H1 (cell line): ENCODE measurements around the gene CAMK2N2. TPM values are rescaled to one million over a fixed set of nuclear protein-coding genes. Genes with fewer than 3 reads are reported as not detected.

Source experiments
- CTCF ChIA-PET: fragments of 300-600 bp; sonication (Branson Sonifier 250); formaldehyde crosslinking; loops from one replicate; lab custom pipeline; 2021; ENCODE audit not compliant: partially characterized antibody; lab: Charles Lee
- POLR2A ChIA-PET: fragments of 300-600 bp; sonication (Branson Sonifier 250); formaldehyde crosslinking; loops from one replicate; lab custom pipeline; 2021; ENCODE audit warnings: inconsistent platforms; ENCODE audit not compliant: partially characterized antibody; lab: Charles Lee
- DNase-seq, 2 experiments: peaks; one replicate each; pipeline versions ENCODE4 v3.0.0 to v3.0.0-alpha.2; 2010 to 2022; ENCODE audit warnings: low spot score in 2 of 2, low read depth in 1 of 2, mixed read lengths in 1 of 2
- FAIRE-seq: peaks from 2 replicates; lab custom pipeline; 2011; peaks lifted over from hg19 to GRCh38; lab: Jason Lieb, UNC
- H2AFZ ChIP-seq: 2 replicates; pipeline ENCODE4 v1.8.1; 2012; ENCODE audit warnings: low read length, inconsistent platforms
- H2AK5ac ChIP-seq: 2 replicates; pipeline ENCODE4 v1.6.1; 2013; ENCODE audit warnings: low read depth, low read length
- H2BK120ac ChIP-seq: replicated peaks from 2 replicates; pipeline ENCODE3; 2013; ENCODE audit warnings: low read depth, low read length, inconsistent platforms
- H2BK12ac ChIP-seq: 2 replicates; pipeline ENCODE4 v1.6.1; 2013; ENCODE audit warnings: low read depth, low read length
- H2BK15ac ChIP-seq: 2 replicates; pipeline ENCODE4 v1.6.1; 2013; ENCODE audit warnings: low read length
- H2BK20ac ChIP-seq: 2 replicates; pipeline ENCODE4 v1.6.1; 2013; ENCODE audit warnings: low read length
- H2BK5ac ChIP-seq: 2 replicates; pipeline ENCODE4 v1.6.1; 2013; ENCODE audit warnings: low read depth, low read length
- H3K14ac ChIP-seq: 2 replicates; pipeline ENCODE4 v1.6.1; 2013; ENCODE audit warnings: inconsistent platforms; ENCODE audit not compliant: insufficient read length
- H3K18ac ChIP-seq: 2 replicates; pipeline ENCODE4 v1.6.1; 2013; ENCODE audit warnings: low read length; ENCODE audit errors: extremely low read depth
- H3K23ac ChIP-seq: 2 replicates; pipeline ENCODE4 v1.6.1; 2013; ENCODE audit warnings: inconsistent platforms; ENCODE audit not compliant: insufficient read length
- H3K23me2 ChIP-seq: 2 replicates; pipeline ENCODE4 v1.6.1; 2013; ENCODE audit warnings: low read depth, low read length
- H3K27ac ChIP-seq: 2 replicates; pipeline ENCODE4 v1.6.1; 2011; ENCODE audit warnings: low read depth, low read length, inconsistent platforms
- H3K27me3 ChIP-seq, 4 experiments: replicated peaks in 1 of 4; 1 replicate in 1 of 4; 2 replicates in 3 of 4; pipeline versions ENCODE4 v1.6.1 to v1.8.1; 2011 to 2013; ENCODE audit warnings: low read length in 3 of 4, mild to moderate bottlenecking in 3 of 4, inconsistent platforms in 2 of 4, mixed read lengths in 2 of 4, moderate library complexity in 1 of 4; ENCODE audit not compliant: control insufficient read depth in 3 of 4, insufficient read depth in 3 of 4; ENCODE audit errors: extremely low read depth in 1 of 4
- H3K36me3 ChIP-seq, 4 experiments: 2 replicates each; pipeline versions ENCODE4 v1.6.1 to v1.8.1; 2011 to 2013; ENCODE audit warnings: mild to moderate bottlenecking in 4 of 4, low read length in 3 of 4, moderate library complexity in 2 of 4, control low read depth in 1 of 4, inconsistent platforms in 1 of 4; ENCODE audit not compliant: insufficient read depth in 4 of 4, control insufficient read depth in 2 of 4
- H3K4ac ChIP-seq: replicated peaks from 2 replicates; pipeline ENCODE3; 2013; ENCODE audit warnings: low read length, low read depth, mixed read lengths, inconsistent platforms; ENCODE audit not compliant: insufficient read length
- H3K4me1 ChIP-seq, 4 experiments: replicated peaks in 1 of 4; 1 replicate in 1 of 4; 2 replicates in 3 of 4; pipeline versions ENCODE4 v1.6.1 to v1.8.1; 2011 to 2013; ENCODE audit warnings: low read length in 3 of 4, inconsistent platforms in 2 of 4, mixed read lengths in 1 of 4; ENCODE audit not compliant: insufficient read depth in 4 of 4, control insufficient read depth in 3 of 4
- H3K4me2 ChIP-seq, 2 experiments: 2 replicates each; pipeline versions ENCODE4 v1.6.1 to v1.8.1; 2011 to 2013; ENCODE audit warnings: low read depth in 2 of 2, low read length in 2 of 2, control low read depth in 1 of 2, inconsistent platforms in 1 of 2, mild to moderate bottlenecking in 1 of 2; ENCODE audit not compliant: insufficient read depth in 1 of 2
- H3K4me3 ChIP-seq, 4 experiments: fragments of 200-600, 300-600 bp in 1 of 4; sonication (generic), shearing (Covaris generic), sonication (Bioruptor Twin) in 1 of 4; 2 replicates each; pipeline versions ENCODE4 v1.5.1 to v1.8.1; 2011 to 2016; ENCODE audit warnings: low read length in 4 of 4, low read depth in 3 of 4, control low read depth in 2 of 4, inconsistent platforms in 2 of 4, mild to moderate bottlenecking in 2 of 4, mixed read lengths in 1 of 4, moderate library complexity in 1 of 4; ENCODE audit not compliant: insufficient read depth in 2 of 4; ENCODE audit errors: extremely low read depth in 1 of 4
- H3K56ac ChIP-seq: replicated peaks from 2 replicates; pipeline ENCODE3; 2013; ENCODE audit warnings: low read depth, mild to moderate bottlenecking, mixed read lengths, low read length, inconsistent platforms; ENCODE audit not compliant: insufficient read length
- H3K79me1 ChIP-seq: 2 replicates; pipeline ENCODE4 v1.6.1; 2013; ENCODE audit warnings: low read depth, low read length, control low read depth
- H3K79me2 ChIP-seq, 2 experiments: 2 replicates each; pipeline versions ENCODE4 v1.6.1 to v1.8.1; 2012 to 2013; ENCODE audit warnings: low read length in 2 of 2, mild to moderate bottlenecking in 2 of 2, inconsistent platforms in 1 of 2; ENCODE audit not compliant: insufficient read depth in 2 of 2, control insufficient read depth in 1 of 2
- H3K9ac ChIP-seq, 4 experiments: replicated peaks in 1 of 4; 1 replicate in 1 of 4; 2 replicates in 3 of 4; pipeline versions ENCODE4 v1.6.1 to v1.8.1; 2011 to 2013; ENCODE audit warnings: low read depth in 3 of 4, low read length in 3 of 4, control low read depth in 2 of 4, mild to moderate bottlenecking in 2 of 4, moderate library complexity in 2 of 4, inconsistent platforms in 1 of 4; ENCODE audit errors: extremely low read depth in 1 of 4
- H3K9me3 ChIP-seq, 2 experiments: 2 replicates each; pipeline versions ENCODE4 v1.6.1 to v1.8.1; 2012 to 2013; ENCODE audit warnings: mild to moderate bottlenecking in 2 of 2, moderate library complexity in 2 of 2, control low read depth in 1 of 2, inconsistent platforms in 1 of 2, low read depth in 1 of 2, low read length in 1 of 2, mixed read lengths in 1 of 2; ENCODE audit not compliant: insufficient read depth in 2 of 2
- H4K20me1 ChIP-seq, 2 experiments: replicated peaks in 1 of 2; 2 replicates each; pipeline versions ENCODE3 to v1.8.1; 2011 to 2013; ENCODE audit warnings: inconsistent platforms in 2 of 2, low read length in 2 of 2, mild to moderate bottlenecking in 1 of 2; ENCODE audit not compliant: insufficient read depth in 2 of 2, control insufficient read depth in 1 of 2
- H4K5ac ChIP-seq: 2 replicates; pipeline ENCODE4 v1.6.1; 2013; ENCODE audit warnings: low read length, low read depth, mixed read lengths, inconsistent platforms; ENCODE audit not compliant: insufficient read length
- H4K8ac ChIP-seq: 2 replicates; pipeline ENCODE4 v1.8.0; 2013; ENCODE audit warnings: mild to moderate bottlenecking, moderate library complexity, low read length, inconsistent platforms; ENCODE audit not compliant: insufficient read depth; ENCODE audit errors: extremely low read depth
- H4K91ac ChIP-seq: replicated peaks from 2 replicates; pipeline ENCODE3; 2013; ENCODE audit warnings: low read length, mixed read lengths, inconsistent platforms; ENCODE audit not compliant: insufficient read length
- BRCA1 ChIP-seq: IDR thresholded peaks from 2 replicates; pipeline ENCODE4 v1.6.1; 2012; ENCODE audit warnings: low read depth, low read length, improper control_type of control experiment
- CHD2 ChIP-seq: IDR thresholded peaks from 2 replicates; pipeline ENCODE4 v1.6.1; 2012; ENCODE audit warnings: low read length, improper control_type of control experiment
- GABPA ChIP-seq: IDR thresholded peaks from 2 replicates; pipeline ENCODE4 v1.6.1; 2011; ENCODE audit warnings: mild to moderate bottlenecking, low read length, moderate library complexity, borderline replicate concordance; ENCODE audit not compliant: insufficient read depth
- GTF2F1 ChIP-seq: IDR thresholded peaks from 2 replicates; pipeline ENCODE4 v1.6.1; 2012; ENCODE audit warnings: low read depth, low read length, improper control_type of control experiment, borderline replicate concordance
- NRF1 ChIP-seq: IDR thresholded peaks from 2 replicates; pipeline ENCODE4 v1.6.1; 2011; ENCODE audit warnings: mild to moderate bottlenecking, low read depth, low read length, improper control_type of control experiment
- PHF8 ChIP-seq: fragments of 200-600 bp; sonication (generic); conservative IDR thresholded peaks from 2 replicates; pipeline ENCODE4 v1.7.1; 2012; ENCODE audit warnings: low read depth, mild to moderate bottlenecking, inconsistent platforms, low read length, moderate library complexity
- POLR2AphosphoS5 ChIP-seq: IDR thresholded peaks from 2 replicates; pipeline ENCODE4 v1.6.1; 2011; ENCODE audit warnings: low read depth, low read length
- SIN3A ChIP-seq, 2 experiments: IDR thresholded peaks in 1 of 2; conservative IDR thresholded peaks in 1 of 2; 2 replicates each; pipeline ENCODE4 v1.6.1; 2011 to 2012; ENCODE audit warnings: low read length in 2 of 2, improper control_type of control experiment in 1 of 2, low read depth in 1 of 2, mild to moderate bottlenecking in 1 of 2
- SP1 ChIP-seq: IDR thresholded peaks from 2 replicates; pipeline ENCODE4 v1.6.1; 2011; ENCODE audit warnings: low read depth, low read length
- TBP ChIP-seq: IDR thresholded peaks from 2 replicates; pipeline ENCODE4 v1.6.1; 2011; ENCODE audit warnings: low read depth, low read length, improper control_type of control experiment
- WGBS, 2 experiments: shearing (Covaris generic) in 1 of 2; methylation state at CpG; one replicate each; pipeline versions ENCODE4 v1.1.6 to v1.1.7; 2013 to 2015; ENCODE audit warnings: low lambda C conversion rate in 2 of 2, mixed read lengths in 2 of 2, inconsistent platforms in 1 of 2, low coverage in 1 of 2, missing lambda C conversion rate in 1 of 2; ENCODE audit not compliant: insufficient replicate concordance in 2 of 2, insufficient coverage in 1 of 2, insufficient read length in 1 of 2; ENCODE audit errors: extremely low coverage in 1 of 2, missing lambda C conversion rate in 1 of 2; 5-methylcytosine and 5-hydroxymethylcytosine counted together
- polyA plus RNA-seq, 7 experiments: library from polyadenylated mRNA; depleted of rRNA in 3 of 7; stranded (reverse) in 5 of 7; unstranded in 2 of 7; fragments of >200 nt in 5 of 7; fragments of 200-250 nt in 2 of 7; gene quantifications; 1 replicate in 5 of 7; 2 replicates in 1 of 7; 4 replicates in 1 of 7; pipeline versions ENCODE4 v1.2.1 to v1.2.3, GENCODE V29; 2011 to 2013; ENCODE audit warnings: missing spikeins in 2 of 7, mixed read lengths in 2 of 7
- total RNA-seq: library from RNA; stranded (reverse); fragmentation: NEBNext Ultra II Directional; extraction: Animal tissue kit (Norgen Biotek cat#: 25700); gene quantifications from 2 replicates; pipeline ENCODE4 v1.2.1, GENCODE V29; 2021
- TF ChIP-seq, protein P1 (sequence below): IDR thresholded peaks from 2 replicates; pipeline ENCODE4 v1.6.1; 2012; ENCODE audit warnings: inconsistent platforms

The CAMK2N2 gene
- total and polyA plus RNA-seq, 2 of the 8 experiments (the other 6 are each of a cell fraction or from before 2014, with no cell fraction given) = 4.0 to 17.7 TPM

DNA sequence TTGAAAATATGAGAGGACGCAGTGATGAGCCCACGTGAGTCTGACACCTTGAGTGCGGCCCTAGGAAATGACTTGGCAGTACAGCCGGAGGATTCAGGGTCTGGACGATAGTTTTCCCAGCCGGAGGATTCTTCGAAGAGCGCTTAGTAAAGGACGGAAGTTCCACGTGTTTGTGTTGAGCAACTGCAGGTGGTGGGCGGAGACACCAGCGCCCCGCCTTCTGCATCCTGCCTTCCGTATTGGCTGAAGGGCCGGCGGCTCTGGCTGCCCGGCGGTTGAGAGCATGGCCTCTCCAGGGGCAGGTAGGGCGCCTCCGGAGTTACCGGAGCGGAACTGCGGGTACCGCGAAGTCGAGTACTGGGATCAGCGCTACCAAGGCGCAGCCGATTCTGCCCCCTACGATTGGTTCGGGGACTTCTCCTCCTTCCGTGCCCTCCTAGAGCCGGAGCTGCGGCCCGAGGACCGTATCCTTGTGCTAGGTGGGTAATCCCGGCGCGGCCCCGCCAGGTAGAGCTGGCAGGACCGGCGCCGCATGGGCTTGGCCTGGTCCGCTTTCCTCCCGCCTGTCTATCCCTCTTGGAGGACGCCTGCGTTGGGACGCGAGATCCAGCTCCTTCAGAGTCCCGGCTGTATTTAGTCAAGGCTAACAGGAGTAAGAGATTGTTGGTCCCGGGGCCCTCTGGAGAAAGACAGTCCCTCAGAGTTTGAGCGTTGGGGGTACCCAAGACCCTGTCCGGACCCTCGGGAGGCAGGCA is 11.8 kb downstream of the CAMK2N2 start, which contains the start of gene EEF1AKMT4:
EEF1AKMT4 (plus strand) TSS at position 261 of the 755 bp plus-strand sequence; CDS start at position 284, 23 bp downstream.
- Histone ChIP-seq H3K79me2 (peaks cover 0 to 11% of the 10 kb centered on the region in 2 experiments; a peak in 3 of 4 replicates), H2BK5ac (peak within 1 kb of the TSS; percentile 96), H2BK20ac (peak within 1 kb of the TSS; percentile 82; the same call in 1 of the 2 replicates), H4K20me1 (no peaks in the 10 kb centered on the region), H2AK5ac (no peak within 1 kb of the TSS), H4K5ac (peak within 1 kb of the TSS; percentile 69), H3K9me3 (no peaks in the 10 kb centered on the region), H3K23ac (no peak within 1 kb of the TSS), H3K23me2 (peaks cover 13% of the 10 kb centered on the region), H3K14ac (no peak within 1 kb of the TSS), H2BK120ac (peak within 1 kb of the TSS; percentile 40), H3K79me1 (peaks cover 2% of the 10 kb centered on the region), H4K91ac (peak within 1 kb of the TSS; percentile 75), H3K18ac (peak within 1 kb of the TSS; percentile 83), H3K27me3 (no peaks in the 10 kb centered on the region), H2BK12ac (peak within 1 kb of the TSS; percentile 94; the same call in 1 of the 2 replicates), H2BK15ac (peak within 1 kb of the TSS; percentile 83), H3K36me3 (peaks cover 8 to 11% (median 9%) of the 10 kb centered on the region in 4 experiments; a peak in 6 of 8 replicates), H3K4me2 (peak within 1 kb of the TSS; percentile 75 to 94), H3K4me3 (peak within 1 kb of the TSS; percentile 71 to 98 (median 85)), H3K9ac (peak within 1 kb of the TSS; percentile 77 to 94 (median 87)), H2AFZ (peak within 1 kb of the TSS; percentile 98), H3K4me1 (no peaks in the 10 kb centered on the region), H3K4ac (no peak within 1 kb of the TSS), H4K8ac (peak within 1 kb of the TSS; percentile 98), H3K27ac (peak within 1 kb of the TSS; percentile 89), H3K56ac (peak within 1 kb of the TSS; percentile 60)
- DNase-seq (peak; percentile 93 to 99), FAIRE-seq (peak; percentile 39)
- 1% methylated on average over 45 of the region's 54 CpGs; no CpG with 5 or more reads in 1 of the 2 experiments for WGBS, 2 experiments
- CTCF ChIA-PET = interaction anchor here (0.6 to 14.0 kb wide), 36 partner anchors 9 to 354 kb away, joined by 3 to 136 read pairs (median 4); partner anchors contain the start of genes CAMK2N2, FAM131A and VWA5B2
- POLR2A ChIA-PET = interaction anchor here (0.6 to 3.8 kb wide), 11 partner anchors 9 to 348 kb away, joined by 3 to 13 read pairs (median 3); partner anchors contain the start of gene CAMK2N2
- TF ChIP-seq PHF8 = peak; percentile 39; the same call in 1 of the 2 replicates
- peak; percentile 96 to 97 for TF ChIP-seq SIN3A (conservative IDR thresholded peaks at IDR 0.05 in 1 of 2, IDR thresholded peaks at IDR 0.05 in 1 of 2; ENCODE audit: low read depth in 1 of 2, low read length in 2 of 2)
- TF ChIP-seq GABPA = peak; percentile 86; the same call in 1 of the 2 replicates
- TF ChIP-seq NRF1 = no peak
- TF ChIP-seq TBP = peak; percentile 76; the same call in 1 of the 2 replicates
- TF ChIP-seq POLR2AphosphoS5 = 0 out of 2 replicates have a peak, but pooled peaks have one; percentile 38
- TF ChIP-seq, protein P1, sequence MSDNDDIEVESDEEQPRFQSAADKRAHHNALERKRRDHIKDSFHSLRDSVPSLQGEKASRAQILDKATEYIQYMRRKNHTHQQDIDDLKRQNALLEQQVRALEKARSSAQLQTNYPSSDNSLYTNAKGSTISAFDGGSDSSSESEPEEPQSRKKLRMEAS = peak; percentile 96
- TF ChIP-seq SP1 = 0 out of 2 replicates have a peak, but pooled peaks have one; percentile 40
- 0 out of 2 replicates have a peak, but pooled peaks have one; percentile 29 for TF ChIP-seq CHD2
- TF ChIP-seq GTF2F1 = 0 out of 2 replicates have a peak, but pooled peaks have one; percentile 29
- TF ChIP-seq BRCA1 = no peak
